ENCODE measurements around the gene TRIM31.
A peak's percentile ranks its signal among the peaks of the same experiment; 100 is the strongest.

Gene TRIM31

GRCh38 chr6:30075094-30075789, 37.6 kb downstream of the TRIM31 start, which contains the start of gene RNF39:
RNF39 (minus strand) TSS chr6:30075769; CDS start chr6:30075585, 184 bp downstream.
- no peak for DNase-seq

- DNase-seq, result no peak
These were observed 38.4 kb downstream of the TRIM31 start for GRCh38 chr6:30074331-30075093.

GRCh38 chr6:30073489-30074235, 39.2 kb downstream of the TRIM31 start:
- DNase-seq, result no peak

GRCh38 chr6:30071858-30072257, 41.0 kb downstream of the TRIM31 start:
- DNase-seq, result no peak

- DNase-seq, result no peak
These were observed 41.6 kb downstream of the TRIM31 start for GRCh38 chr6:30071081-30071818.

- DNase-seq, result no peak
These were observed 45.3 kb downstream of the TRIM31 start for GRCh38 chr6:30067460-30068139.

GRCh38 chr6:30066577-30067459, 46.1 kb downstream of the TRIM31 start, which contains the start of gene PPP1R11:
PPP1R11 (plus strand) TSS chr6:30067198; CDS start chr6:30067411, 213 bp downstream.
- peak; percentile 100 for DNase-seq

- no peak for DNase-seq
These were observed 46.8 kb downstream of the TRIM31 start for GRCh38 chr6:30066082-30066481.

GRCh38 chr6:30063315-30063714, 49.6 kb downstream of the TRIM31 start:
- no peak for DNase-seq

GRCh38 chr6:30062471-30063178, 50.3 kb downstream of the TRIM31 start:
- DNase-seq, result no peak

- DNase-seq, result no peak
These were observed 50.9 kb downstream of the TRIM31 start for GRCh38 chr6:30061858-30062458.

- DNase-seq, result peak; percentile 92
These were observed 51.6 kb downstream of the TRIM31 start, which contains the start of gene POLR1H for GRCh38 chr6:30061092-30061857. POLR1H (plus strand) TSS chr6:30061265; CDS start chr6:30061525, 260 bp downstream.

- DNase-seq, result peak; percentile 50
These were observed 52.2 kb downstream of the TRIM31 start for GRCh38 chr6:30060606-30061091.

GRCh38 chr6:30055513-30055912, 57.4 kb downstream of the TRIM31 start:
- no peak for DNase-seq

GRCh38 chr6:30053682-30054081, 59.2 kb downstream of the TRIM31 start:
- DNase-seq, result no peak

All from CD4-positive, alpha-beta T cell treated with Interleukin-15 for 1 hour (primary cell).